ENCODE measurements around the gene REV1. TPM values are rescaled to one million over a fixed set of nuclear protein-coding genes. Genes with fewer than 3 reads are reported as not detected.

The REV1 gene
- total and polyA plus RNA-seq, 7 donors, result 7.2 to 73.1 (median 41.7) TPM

GRCh38 chr2:99398303-99398702 lies 91.5 kb downstream of the REV1 start:
- no peak for DNase-seq
- Histone ChIP-seq H3K27ac (no peak overlapping the region), H3K4me1 (no peaks in the 10 kb centered on the region), H3K36me3 (peaks cover 24 to 99% (median 47%) of the 10 kb centered on the region in 4 donors), H3K27me3 (no peaks in the 10 kb centered on the region), H3K4me3 (no peak overlapping the region), H3K9me3 (no peaks in the 10 kb centered on the region)
- no peak for TF ChIP-seq EP300 (IDR thresholded peaks at IDR 0.05)
- TF ChIP-seq POLR2AphosphoS5 (IDR thresholded peaks at IDR 0.05), result no peak
- no peak for TF ChIP-seq CTCF (IDR thresholded peaks at IDR 0.05)
- no peak for TF ChIP-seq POLR2A (IDR thresholded peaks at IDR 0.05)
- WGBS, 2 donors, result 95% methylated on average over 5 of the region's 5 CpGs
- intact Hi-C loops (cut with DNase I), result no loop called here

GRCh38 chr2:99397266-99397920 lies 92.4 kb downstream of the REV1 start:
- TF ChIP-seq EP300 (IDR thresholded peaks at IDR 0.05), result no peak
- TF ChIP-seq POLR2A (IDR thresholded peaks at IDR 0.05), result no peak
- TF ChIP-seq POLR2AphosphoS5 (IDR thresholded peaks at IDR 0.05), result no peak
- TF ChIP-seq CTCF (IDR thresholded peaks at IDR 0.05), result no peak
- intact Hi-C loops (cut with DNase I), result no loop called here
- 91 to 94% methylated on average over 3 of the region's 3 CpGs for WGBS, 2 donors
- no peak overlapping the region for H3K27ac ChIP-seq
- DNase-seq, result no peak
- H3K27me3 ChIP-seq, result no peaks in the 10 kb centered on the region
- no peaks in the 10 kb centered on the region for H3K9me3 ChIP-seq
- no peak overlapping the region for H3K4me3 ChIP-seq
- peaks cover 19 to 99% (median 43%) of the 10 kb centered on the region in 4 donors for H3K36me3 ChIP-seq
- no peaks in the 10 kb centered on the region for H3K4me1 ChIP-seq

- H3K4me3 ChIP-seq, result no peak overlapping the region
- DNase-seq, result no peak
- H3K4me1 ChIP-seq, result no peaks in the 10 kb centered on the region
- H3K27me3 ChIP-seq, result no peaks in the 10 kb centered on the region
- H3K27ac ChIP-seq, result no peak overlapping the region
- TF ChIP-seq POLR2A (IDR thresholded peaks at IDR 0.05) (no peak), EP300 (IDR thresholded peaks at IDR 0.05) (no peak)
- intact Hi-C loops (cut with DNase I), result no loop called here
- H3K9me3 ChIP-seq, result no peaks in the 10 kb centered on the region
- 94 to 95% methylated on average over 3 of the region's 3 CpGs for WGBS, 2 donors
- peaks cover 19 to 99% (median 38%) of the 10 kb centered on the region in 4 donors for H3K36me3 ChIP-seq
These were observed 94.2 kb downstream of the REV1 start for GRCh38 chr2:99395589-99396130.

GRCh38 chr2:99389946-99390345 lies 99.9 kb downstream of the REV1 start:
- H3K36me3 ChIP-seq, result peaks cover 14 to 54% (median 14%) of the 10 kb centered on the region in 4 donors
- DNase-seq, result no peak
- 91 to 92% methylated on average over 3 of the region's 3 CpGs for WGBS, 2 donors
- H3K27ac ChIP-seq, result no peak overlapping the region
- no peaks in the 10 kb centered on the region for H3K27me3 ChIP-seq
- intact Hi-C loops (cut with DNase I), result no loop called here
- no peak overlapping the region for H3K4me3 ChIP-seq
- TF ChIP-seq POLR2AphosphoS5 (IDR thresholded peaks at IDR 0.05) (no peak), EP300 (IDR thresholded peaks at IDR 0.05) (no peak), POLR2A (IDR thresholded peaks at IDR 0.05) (no peak), CTCF (IDR thresholded peaks at IDR 0.05) (no peak)
- H3K4me1 ChIP-seq, result peaks cover 0 to 12% (median 5%) of the 10 kb centered on the region in 4 donors
- no peaks in the 10 kb centered on the region for H3K9me3 ChIP-seq

DNA sequence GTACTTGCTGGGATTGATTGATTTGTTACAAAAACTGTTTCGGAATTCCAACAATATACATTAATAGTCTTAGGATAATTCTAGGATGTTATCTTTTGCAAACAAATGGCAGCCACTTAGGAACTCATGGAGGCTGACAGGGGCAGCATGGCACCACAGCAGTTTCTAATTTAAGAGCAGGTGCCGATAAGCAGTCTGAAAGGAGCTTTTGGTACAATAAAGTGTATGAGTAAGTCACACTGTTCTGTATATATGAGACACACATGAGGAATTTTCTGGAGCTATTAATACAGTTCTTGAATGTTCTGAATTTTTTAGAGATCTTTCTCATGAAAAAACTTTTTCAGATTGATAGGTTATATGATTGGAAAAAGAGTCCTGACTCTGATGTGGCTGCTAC lies 100.4 kb downstream of the REV1 start:
- no peak for TF ChIP-seq CTCF (IDR thresholded peaks at IDR 0.05)
- no peak for TF ChIP-seq POLR2AphosphoS5 (IDR thresholded peaks at IDR 0.05)
- TF ChIP-seq POLR2A (IDR thresholded peaks at IDR 0.05), result no peak
- no peak for TF ChIP-seq EP300 (IDR thresholded peaks at IDR 0.05)
- WGBS, 2 donors, result 47 to 77% methylated on average over 2 of the region's 2 CpGs
- H3K27ac ChIP-seq, result no peak overlapping the region
- peaks cover 0 to 12% (median 5%) of the 10 kb centered on the region in 4 donors for H3K4me1 ChIP-seq
- intact Hi-C loops (cut with DNase I), result no loop called here
- DNase-seq, result no peak
- H3K9me3 ChIP-seq, result no peaks in the 10 kb centered on the region
- peaks cover 10 to 54% (median 16%) of the 10 kb centered on the region in 4 donors for H3K36me3 ChIP-seq
- no peak overlapping the region for H3K4me3 ChIP-seq
- no peaks in the 10 kb centered on the region for H3K27me3 ChIP-seq

Data from sigmoid colon (tissue), 7 donors.